Measurements from ENCODE around the gene TTC31. TPM values are rescaled to one million over a fixed set of nuclear protein-coding genes. Genes with fewer than 3 reads are reported as not detected.

Gene TTC31
- total RNA-seq, 1 experiment from 2014 or later: 26.4 TPM

DNA sequence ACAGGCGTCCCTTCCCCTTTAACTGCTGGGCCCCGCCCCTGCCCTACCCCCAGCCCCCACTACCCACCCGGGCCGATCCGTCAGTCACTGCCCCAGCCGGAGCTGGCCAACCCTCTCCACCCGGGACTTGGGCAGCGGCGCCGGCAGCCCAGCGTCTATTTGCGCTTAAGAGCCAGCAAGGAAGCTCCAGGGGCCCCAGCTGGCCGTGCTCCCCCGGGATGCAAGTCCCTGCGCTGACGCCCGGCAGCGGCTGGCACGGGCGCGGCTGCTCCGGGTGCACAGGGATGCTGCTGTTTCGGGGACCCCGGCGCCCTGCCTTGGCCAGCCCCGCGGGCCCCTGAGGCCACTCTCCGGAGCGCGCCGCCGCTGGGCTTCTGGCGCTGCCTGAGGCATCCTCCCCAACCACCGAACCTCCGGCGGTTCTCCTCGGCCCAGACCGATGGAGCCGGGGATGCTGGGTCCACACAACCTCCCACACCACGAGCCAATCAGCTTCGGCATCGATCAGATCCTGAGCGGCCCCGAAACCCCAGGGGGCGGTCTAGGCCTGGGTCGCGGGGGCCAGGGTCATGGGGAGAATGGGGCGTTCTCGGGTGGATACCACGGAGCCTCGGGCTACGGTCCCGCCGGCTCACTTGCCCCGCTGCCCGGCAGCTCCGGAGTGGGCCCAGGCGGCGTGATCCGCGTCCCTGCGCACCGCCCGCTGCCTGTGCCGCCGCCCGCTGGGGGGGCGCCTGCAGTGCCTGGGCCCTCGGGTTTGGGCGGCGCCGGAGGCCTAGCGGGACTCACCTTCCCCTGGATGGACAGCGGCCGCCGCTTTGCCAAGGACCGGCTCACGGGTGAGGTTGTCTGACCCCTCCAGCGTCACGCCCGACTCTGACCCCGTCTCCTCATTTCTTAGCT lies 31.7 kb downstream of the TTC31 start, which contains the start of gene TLX2:
Gene TLX2, plus strand, starts transcription at position 83 of the 903 bp plus-strand sequence. Its CDS starts 357 bp downstream, at position 440.
- Histone ChIP-seq H3K9ac (ENCODE audit: low read length) (no peak within 1 kb of the TSS), H3K4me2 (ENCODE audit: low read length) (no peak within 1 kb of the TSS), H4K20me1 (ENCODE audit: insufficient read depth) (no peaks in the 10 kb centered on the region), H3K9me2 (ENCODE audit: insufficient read depth) (no peaks in the 10 kb centered on the region), H3K9me3 (ENCODE audit: control insufficient read depth in 1 of 2, insufficient read depth in 1 of 2, low read depth in 1 of 2, low read length in 2 of 2) (no peaks in the 10 kb centered on the region), H3K4me3 (replicated peaks in 1 of 2; ENCODE audit: low read depth in 1 of 2, low read length in 2 of 2) (no peak within 1 kb of the TSS), H3K79me2 (ENCODE audit: insufficient read depth, low read length) (no peaks in the 10 kb centered on the region), H3K36me3 (ENCODE audit: control insufficient read depth in 1 of 2, insufficient read depth in 2 of 2, low read length in 2 of 2) (no peaks in the 10 kb centered on the region), H2AFZ (ENCODE audit: low read depth, low read length, poor library complexity, severe bottlenecking) (no peak within 1 kb of the TSS), H3K27me3 (ENCODE audit: insufficient read depth, low read length) (no peaks in the 10 kb centered on the region), H3K4me1 (ENCODE audit: control insufficient read depth in 1 of 2, insufficient read depth in 2 of 2, low read length in 2 of 2) (no peaks in the 10 kb centered on the region), H3K27ac (ENCODE audit: low read depth, low read length) (no peak within 1 kb of the TSS)
- no peak for TF ChIP-seq ZFX (IDR thresholded peaks at IDR 0.05)
- CTCF ChIA-PET: interaction anchor here (0.7 kb wide), 1 partner anchor 135 kb away, joined by 4 read pairs; no protein-coding TSS in a partner anchor
- intact Hi-C loops (cut with micrococcal nuclease): no loop called here
- RAD21 ChIA-PET (ENCODE audit: low non-redundant PET in 1 of 2, low total read pairs in 2 of 2, uncharacterized antibody in 2 of 2, unreplicated experiment in 2 of 2): no interaction called here
- POLR2A ChIA-PET: no interaction called here
- ATAC-seq (no peak), DNase-seq (ENCODE audit: low read depth, low spot score) (no peak)
- BruUV-seq (replicated peaks): no TSS peak

DNA sequence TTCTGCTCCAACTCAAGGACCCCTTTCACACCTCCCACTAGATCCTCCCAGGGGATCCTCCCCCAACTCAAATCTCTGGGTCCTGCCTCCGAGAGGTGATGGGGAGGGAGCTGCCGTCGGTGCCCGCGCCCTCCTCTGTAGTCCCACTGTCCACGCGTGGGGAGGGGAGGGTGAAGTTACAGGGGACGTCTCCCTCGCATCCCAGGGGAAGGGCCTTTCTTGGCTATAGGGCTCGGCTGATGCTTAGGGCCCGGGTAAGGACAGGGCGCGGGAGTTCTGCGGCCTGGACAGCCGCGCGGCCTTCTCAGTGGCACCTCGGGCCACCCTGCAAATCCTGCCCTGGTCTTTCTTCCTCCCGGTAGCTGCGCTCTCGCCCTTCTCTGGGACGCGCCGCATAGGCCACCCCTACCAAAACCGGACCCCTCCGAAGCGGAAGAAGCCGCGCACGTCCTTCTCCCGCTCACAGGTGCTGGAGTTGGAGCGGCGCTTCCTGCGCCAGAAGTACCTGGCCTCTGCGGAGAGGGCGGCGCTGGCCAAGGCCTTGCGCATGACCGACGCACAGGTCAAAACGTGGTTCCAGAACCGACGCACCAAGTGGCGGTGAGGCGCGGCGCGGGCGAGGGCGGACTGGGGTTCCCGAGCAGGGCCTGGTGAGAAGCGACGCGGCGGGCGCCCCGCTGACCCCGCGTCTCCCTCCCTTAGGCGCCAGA lies 32.5 kb downstream of the TTC31 start:
- no peak overlapping the region for H2AFZ ChIP-seq (ENCODE audit: low read depth, low read length, poor library complexity, severe bottlenecking)
- CTCF ChIA-PET: no interaction called here
- BruUV-seq (replicated peaks): no TSS peak
- H4K20me1 ChIP-seq (ENCODE audit: insufficient read depth): no peaks in the 10 kb centered on the region
- H3K27me3 ChIP-seq (ENCODE audit: insufficient read depth, low read length): no peaks in the 10 kb centered on the region
- POLR2A ChIA-PET: no interaction called here
- no peak overlapping the region for H3K9ac ChIP-seq (ENCODE audit: low read length)
- no peaks in the 10 kb centered on the region for H3K36me3 ChIP-seq (ENCODE audit: control insufficient read depth in 1 of 2, insufficient read depth in 2 of 2, low read length in 2 of 2)
- no peaks in the 10 kb centered on the region for H3K79me2 ChIP-seq (ENCODE audit: insufficient read depth, low read length)
- TF ChIP-seq RAD21 (IDR thresholded peaks at IDR 0.05; ENCODE audit: low read depth): no peak
- TF ChIP-seq TCF7L2 (IDR thresholded peaks at IDR 0.05; ENCODE audit: borderline replicate concordance, extremely low read depth, insufficient read depth, insufficient read length): no peak
- no peak for TF ChIP-seq ZNF274 (IDR thresholded peaks at IDR 0.05; ENCODE audit: low read depth, low read length)
- no peaks in the 10 kb centered on the region for H3K9me3 ChIP-seq (ENCODE audit: control insufficient read depth in 1 of 2, insufficient read depth in 1 of 2, low read depth in 1 of 2, low read length in 2 of 2)
- H3K4me1 ChIP-seq (ENCODE audit: control insufficient read depth in 1 of 2, insufficient read depth in 2 of 2, low read length in 2 of 2): no peaks in the 10 kb centered on the region
- RAD21 ChIA-PET (ENCODE audit: low non-redundant PET in 1 of 2, low total read pairs in 2 of 2, uncharacterized antibody in 2 of 2, unreplicated experiment in 2 of 2): no interaction called here
- DNase-seq (ENCODE audit: low read depth, low spot score) (no peak), ATAC-seq (no peak)
- H3K4me3 ChIP-seq (replicated peaks in 1 of 2; ENCODE audit: low read depth in 1 of 2, low read length in 2 of 2): no peak overlapping the region
- H3K4me2 ChIP-seq (ENCODE audit: low read length): no peak overlapping the region
- no peaks in the 10 kb centered on the region for H3K9me2 ChIP-seq (ENCODE audit: insufficient read depth)
- intact Hi-C loops (cut with micrococcal nuclease): no loop called here
- H3K27ac ChIP-seq (ENCODE audit: low read depth, low read length): no peak overlapping the region
